Head of caudate nucleus (tissue), 42 donors: ENCODE results near the gene NAPG.
"Not testable (repeated sequence)": the region's sequence is repeated elsewhere in the genome, so short reads cannot be mapped to it uniquely, and the experiment has no call there.

ENCODE experiments used
- DNase-seq, 42 donors: peaks; one replicate each; pipeline versions ENCODE4 v3.0.0 to v3.0.0-alpha.2; 2020 to 2021; ENCODE audit warnings: mixed read lengths in 7 of 42
- intact Hi-C: fragments of 100-400 bp; cut with DNase I; formaldehyde crosslinking; loops from one replicate; pipeline ENCODE4 v1.15.0; 2022

NAPG gene

DNA sequence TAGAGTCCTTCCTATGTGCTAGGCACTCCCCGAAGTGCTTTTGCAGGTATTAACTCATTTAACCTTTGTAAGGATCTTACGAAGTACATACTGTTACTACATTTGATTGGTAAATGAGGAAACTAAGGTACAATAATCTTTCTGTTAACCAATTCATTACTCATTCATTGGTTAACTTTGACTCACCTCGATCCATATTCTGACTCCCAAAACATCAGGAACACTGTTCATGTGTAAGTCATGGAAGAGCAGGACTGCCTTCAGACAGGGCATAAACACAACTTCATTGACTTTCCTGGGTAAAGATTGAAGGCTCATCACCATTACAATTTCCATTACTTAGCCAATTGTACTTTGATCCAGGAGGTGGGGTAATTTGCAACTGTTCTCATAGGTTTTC, 40.6 kb downstream of the NAPG start:
- no peak for DNase-seq
- intact Hi-C loops = no loop called here

DNA sequence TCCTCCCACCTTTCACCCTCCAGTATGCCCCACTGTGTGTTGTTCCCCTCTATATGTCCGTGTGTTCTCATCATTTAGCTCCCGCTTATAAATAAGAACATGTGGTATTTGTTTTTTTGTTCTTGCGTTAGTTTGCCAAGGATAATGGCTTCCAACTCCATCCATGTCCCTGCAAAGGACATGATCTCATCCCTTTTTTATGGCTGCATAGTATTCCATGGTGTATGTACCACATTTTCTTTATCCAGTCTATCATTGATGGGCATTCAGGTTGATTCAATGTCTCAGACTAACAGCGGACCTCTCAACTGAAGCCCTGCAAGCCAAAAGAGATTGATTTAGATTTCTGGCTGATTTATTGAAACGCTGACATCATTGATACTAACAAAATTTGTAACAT, 44.1 kb downstream of the NAPG start:
- intact Hi-C loops = not testable (repeated sequence)

DNA sequence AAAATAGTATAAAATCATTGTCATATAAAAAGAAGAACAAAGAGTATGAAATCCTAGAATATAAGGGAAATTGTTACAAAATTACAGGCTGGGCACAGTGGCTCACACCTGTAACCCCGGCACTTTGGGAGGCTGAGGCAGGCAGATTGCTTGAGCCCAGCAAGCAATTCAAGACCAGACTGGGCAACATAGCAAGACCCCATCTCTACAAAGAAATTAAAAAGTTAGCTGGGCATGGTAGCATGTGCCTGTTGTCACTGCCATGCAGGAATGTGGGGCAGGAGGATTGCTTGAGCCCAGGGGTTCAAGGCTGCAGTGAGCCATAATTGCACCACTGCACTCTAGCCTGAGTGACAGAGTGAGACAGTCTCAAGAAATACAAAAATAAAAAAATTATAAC, 44.8 kb downstream of the NAPG start:
- intact Hi-C loops = no loop called here
- peak in 1 of 42 donors; percentile 16 for DNase-seq

More for the DNA sequence above, 44.1 kb downstream of the NAPG start:
- DNase-seq = not testable (repeated sequence)

DNA sequence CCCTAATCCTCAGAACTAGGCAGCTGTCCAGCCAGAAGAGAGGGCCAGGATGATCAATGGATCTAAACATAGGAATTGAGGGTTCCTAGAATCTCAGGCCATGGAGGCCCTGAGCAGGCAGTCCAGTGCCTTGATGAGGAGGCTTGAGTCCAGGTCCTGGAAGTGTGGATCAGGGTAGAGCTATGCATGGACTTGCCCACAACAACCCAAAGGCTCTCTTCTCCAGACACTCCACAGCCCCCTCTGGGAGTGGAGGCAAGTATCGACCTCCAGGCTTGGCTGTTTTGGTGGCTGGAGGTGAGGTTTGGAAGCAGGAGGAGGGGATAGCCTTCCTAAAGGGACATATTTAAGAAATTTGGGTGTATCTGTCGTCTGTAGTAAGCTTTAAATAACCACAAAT, 45.7 kb downstream of the NAPG start:
- DNase-seq = peak in 1 of 42 donors; percentile 15
- intact Hi-C loops = no loop called here

DNA sequence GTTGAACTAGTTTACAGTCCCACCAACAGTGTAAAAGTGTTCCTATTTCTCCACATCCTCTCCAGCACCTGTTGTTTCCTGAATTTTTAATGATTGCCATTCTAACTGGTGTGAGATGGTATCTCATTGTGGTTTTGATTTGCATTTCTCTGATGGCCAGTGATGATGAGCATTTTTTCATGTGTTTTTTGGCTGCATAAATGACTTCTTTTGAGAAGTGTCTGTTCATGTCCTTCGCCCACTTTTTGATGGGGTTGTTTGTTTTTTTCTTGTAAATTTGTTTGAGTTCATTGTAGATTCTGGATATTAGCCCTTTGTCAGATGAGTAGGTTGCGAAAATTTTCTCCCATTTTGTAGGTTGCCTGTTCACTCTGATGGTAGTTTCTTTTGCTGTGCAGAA, 47.4 kb downstream of the NAPG start:
- intact Hi-C loops, DNase-seq: not testable (repeated sequence)

DNA sequence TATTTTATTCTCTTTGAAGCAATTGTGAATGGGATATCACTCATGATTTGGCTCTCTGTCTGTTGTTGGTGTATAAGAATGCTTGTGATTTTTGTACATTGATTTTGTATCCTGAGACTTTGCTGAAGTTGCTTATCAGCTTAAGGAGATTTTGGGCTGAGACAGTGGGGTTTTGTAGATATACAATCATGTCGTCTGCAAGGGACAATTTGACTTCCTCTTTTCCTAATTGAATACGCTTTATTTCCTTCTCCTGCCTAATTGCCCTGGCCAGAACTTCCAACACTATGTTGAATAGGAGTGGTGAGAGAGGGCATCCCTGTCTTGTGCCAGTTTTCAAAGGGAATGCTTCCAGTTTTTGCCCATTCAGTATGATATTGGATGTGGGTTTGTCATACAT, 48.6 kb downstream of the NAPG start:
- DNase-seq, intact Hi-C loops: not testable (repeated sequence)

DNA sequence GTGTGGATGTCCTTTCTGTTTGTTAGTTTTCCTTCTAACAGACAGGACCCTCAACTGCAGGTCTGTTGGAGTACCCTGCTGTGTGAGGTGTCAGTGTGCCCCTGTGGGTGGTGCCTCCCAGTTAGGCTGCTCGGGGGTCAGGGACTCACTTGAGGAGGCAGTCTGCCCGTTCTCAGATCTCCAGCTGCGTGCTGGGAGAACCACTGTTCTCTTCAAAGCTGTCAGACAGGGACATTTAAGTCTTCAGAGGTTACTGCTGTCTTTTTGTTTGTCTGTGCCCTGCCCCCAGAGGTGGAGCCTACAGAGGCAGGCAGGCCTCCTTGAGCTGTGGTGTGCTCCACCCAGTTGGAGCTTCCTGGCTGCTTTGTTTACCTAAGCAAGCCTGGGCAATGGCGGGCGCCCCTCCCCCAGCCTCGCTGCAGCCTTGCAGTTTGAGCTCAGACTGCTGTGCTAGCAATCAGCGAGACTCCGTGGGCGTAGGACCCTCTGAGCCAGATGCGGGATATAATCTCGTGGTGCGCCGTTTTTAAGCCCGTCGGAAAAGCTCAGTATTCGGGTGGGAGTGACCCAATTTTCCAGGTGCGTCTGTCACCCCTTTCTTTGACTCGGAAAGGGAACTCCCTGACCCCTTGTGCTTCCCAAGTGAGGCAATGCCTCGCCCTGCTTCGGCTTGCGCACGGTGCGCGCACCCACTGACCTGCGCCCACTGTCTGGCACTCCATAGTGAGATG, 52.2 kb downstream of the NAPG start:
- intact Hi-C loops, DNase-seq: not testable (repeated sequence)

DNA sequence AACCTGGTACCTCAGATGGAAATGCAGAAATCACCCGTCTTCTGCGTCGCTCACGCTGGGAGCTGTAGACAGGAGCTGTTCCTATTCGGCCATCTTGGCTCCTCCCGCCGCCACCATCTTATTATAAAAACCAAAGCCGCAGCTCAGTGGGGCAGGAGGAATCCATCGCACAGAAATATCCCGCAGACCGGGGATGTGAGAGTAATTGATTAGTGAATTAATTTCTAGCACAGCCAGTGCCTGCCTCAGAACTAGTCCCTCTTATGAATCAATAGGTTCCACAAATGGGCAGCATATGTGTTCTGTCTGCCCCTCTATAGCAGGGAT, 52.7 kb downstream of the NAPG start:
- DNase-seq, intact Hi-C loops: not testable (repeated sequence)

DNA sequence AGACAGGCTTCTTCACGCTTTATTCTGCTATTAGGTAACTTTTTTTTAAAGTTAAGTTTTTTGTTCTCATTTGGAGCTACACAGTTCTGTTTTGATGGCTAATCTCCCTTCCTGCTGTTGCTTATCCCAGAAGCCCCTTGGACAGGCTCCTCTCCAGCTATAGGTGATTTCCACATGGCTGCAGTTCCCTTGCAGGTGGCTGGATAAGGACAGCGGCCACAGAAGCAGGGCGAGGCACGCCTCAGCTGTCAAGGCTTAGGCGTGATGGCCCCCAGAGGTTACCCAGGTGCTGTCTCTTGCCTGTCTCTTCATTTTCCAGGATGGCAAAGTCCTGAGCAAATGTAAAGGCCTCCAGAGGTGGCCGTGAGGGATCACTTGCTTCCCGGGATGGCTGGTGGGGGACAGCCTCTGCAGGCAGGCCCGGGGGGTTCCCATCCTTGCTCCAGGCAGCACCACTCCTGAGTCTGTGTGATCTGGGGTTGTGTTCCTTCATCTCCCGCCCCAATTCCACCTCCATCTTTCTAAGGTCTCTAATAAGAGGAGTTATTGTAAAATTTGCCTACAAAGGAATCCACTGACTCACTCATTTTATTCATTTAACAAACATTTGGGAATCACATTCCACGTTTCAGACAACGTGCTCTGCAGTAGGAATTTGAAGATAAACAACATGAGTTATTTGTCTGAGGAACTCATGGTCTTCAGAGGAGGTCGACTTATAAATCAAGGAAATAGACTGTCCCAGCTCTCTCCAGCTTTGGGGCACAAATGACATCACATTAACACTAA, 53.4 kb downstream of the NAPG start:
- intact Hi-C loops = no loop called here
- DNase-seq = no peak

DNA sequence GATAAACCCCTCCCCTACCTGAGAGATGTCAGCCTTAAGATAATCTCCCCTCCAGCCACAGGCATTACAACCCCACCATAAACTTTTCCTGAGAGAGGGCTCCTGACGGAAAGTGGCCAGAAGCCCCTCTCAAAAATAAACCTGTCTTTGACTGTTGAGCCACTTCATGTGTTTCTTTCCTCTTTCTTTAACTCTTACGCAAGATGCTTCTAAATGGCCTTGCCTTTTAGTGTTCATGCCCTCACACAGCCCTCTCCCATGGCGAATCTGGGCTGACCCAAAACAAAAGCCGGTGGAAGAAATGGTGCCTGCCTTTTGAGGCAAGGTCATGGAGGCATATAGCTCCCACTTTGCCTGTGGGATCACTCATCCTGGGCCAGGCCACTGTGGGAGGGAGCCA, 54.4 kb downstream of the NAPG start:
- intact Hi-C loops = no loop called here

DNA sequence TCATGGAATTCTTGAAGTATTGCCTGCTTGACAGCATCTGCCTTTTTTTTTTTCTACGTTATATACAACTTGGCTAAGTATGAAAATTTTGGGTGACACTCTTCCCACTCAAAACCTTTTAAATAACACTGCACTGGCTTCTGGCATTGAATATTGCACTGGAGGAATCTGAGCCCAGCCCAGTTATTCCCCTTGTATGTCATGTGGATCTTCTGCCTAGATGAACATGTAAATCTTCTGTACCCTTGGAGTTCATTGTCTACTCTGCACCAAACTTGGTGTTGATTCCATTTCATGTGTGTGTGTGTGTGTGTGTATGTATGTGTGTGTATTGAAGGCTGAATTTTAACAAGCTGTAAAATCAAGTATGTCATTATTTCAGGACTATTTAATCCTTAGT, 59.4 kb downstream of the NAPG start:
- intact Hi-C loops = no loop called here
- no peak for DNase-seq

More for the DNA sequence above, 54.4 kb downstream of the NAPG start:
- DNase-seq = peak in 2 of 42 donors; percentile 25 to 28

DNA sequence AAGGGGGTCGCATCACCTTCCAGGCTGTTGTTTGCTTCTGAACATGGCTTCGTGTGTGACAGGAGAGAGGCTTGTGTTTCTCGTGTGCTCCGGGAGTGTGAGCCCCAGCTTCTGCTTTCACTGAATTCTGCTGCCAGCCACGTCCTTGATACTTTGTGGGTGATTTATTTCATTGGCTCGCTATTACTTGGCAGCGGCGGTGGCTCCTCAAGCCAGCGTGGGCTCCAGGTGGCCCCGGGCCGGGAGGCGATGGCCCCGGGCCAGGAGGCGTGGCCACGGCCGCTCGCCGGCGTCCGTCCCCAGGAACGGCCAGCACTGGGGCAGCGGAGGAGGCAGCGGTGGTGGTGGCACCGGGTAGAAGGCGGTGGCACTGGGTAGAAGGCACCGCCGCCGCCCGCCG, 63.1 kb downstream of the NAPG start:
- intact Hi-C loops = no loop called here
- DNase-seq = no peak

DNA sequence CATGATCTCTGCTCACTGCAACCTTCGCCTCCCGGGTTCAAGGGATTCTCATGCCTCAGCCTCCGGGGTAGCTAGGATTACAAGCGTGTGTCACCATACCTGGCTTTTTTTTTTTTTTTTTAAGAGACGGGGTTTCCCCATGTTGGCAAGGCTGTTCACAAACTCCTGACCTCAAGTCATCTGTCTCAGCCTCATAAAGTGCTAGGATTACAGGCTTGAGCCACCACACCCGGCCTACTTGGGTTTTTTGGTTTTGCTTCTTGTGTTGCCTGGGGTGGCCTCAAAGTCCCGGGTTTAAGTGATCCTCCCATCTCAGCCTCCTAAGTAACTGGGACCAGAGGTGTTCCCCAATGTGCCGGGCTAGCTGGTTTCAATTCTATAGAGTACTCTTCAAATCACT, 64.6 kb downstream of the NAPG start:
- no peak for DNase-seq
- intact Hi-C loops = no loop called here

DNA sequence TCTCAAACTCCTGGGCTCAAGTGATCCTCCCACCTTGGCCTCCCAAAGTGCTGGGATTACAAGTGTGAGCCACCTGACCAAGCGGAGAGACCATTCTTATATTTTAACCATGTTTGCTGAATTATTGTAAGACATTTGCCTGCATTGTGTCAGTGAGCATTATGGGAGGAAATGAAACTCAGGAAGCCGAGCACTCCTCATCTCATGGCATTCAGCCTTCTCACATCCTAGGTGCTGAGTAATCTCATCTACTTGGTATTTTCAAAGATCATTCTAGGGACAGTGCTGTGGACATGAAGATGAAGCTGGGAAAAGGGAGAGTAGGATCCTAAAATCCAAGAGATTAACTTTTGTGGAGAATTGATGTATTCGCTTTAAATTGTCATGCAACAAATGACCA, 66.1 kb downstream of the NAPG start:
- intact Hi-C loops = no loop called here
- DNase-seq = no peak

DNA sequence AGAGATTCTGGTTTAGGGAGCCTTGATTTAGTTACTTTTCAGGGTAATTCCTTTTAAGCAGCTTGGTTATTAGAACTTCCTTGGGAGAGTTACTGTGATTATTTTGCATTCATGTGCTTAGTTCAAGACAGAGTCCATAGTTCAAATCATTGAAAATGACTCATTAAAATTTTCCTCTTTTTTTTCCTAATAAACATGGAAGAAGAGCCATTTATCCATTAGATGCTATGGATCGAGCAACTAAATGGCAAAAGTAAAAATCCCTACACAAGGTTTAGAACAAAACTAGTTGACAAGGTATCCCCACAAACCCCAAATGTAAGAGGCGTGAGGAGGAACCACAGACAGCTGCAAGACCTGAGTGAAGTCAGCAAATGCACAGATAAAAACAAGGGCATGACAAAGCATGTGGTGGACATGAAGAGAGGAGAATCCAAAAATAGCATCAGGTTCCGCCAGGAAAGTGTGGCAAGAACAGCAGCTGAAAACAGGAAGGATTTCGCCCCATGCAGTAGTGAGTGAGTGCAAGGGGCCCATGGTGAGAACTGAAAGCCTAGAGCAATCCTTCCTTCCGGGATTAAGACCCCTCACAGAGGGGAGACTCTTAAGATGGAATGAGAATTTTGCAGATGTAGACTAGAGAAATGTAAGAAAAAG, 67.7 kb downstream of the NAPG start:
- intact Hi-C loops = not testable (repeated sequence)
- DNase-seq = peak in 4 of 42 donors; percentile 7 to 43 (median 22)

DNA sequence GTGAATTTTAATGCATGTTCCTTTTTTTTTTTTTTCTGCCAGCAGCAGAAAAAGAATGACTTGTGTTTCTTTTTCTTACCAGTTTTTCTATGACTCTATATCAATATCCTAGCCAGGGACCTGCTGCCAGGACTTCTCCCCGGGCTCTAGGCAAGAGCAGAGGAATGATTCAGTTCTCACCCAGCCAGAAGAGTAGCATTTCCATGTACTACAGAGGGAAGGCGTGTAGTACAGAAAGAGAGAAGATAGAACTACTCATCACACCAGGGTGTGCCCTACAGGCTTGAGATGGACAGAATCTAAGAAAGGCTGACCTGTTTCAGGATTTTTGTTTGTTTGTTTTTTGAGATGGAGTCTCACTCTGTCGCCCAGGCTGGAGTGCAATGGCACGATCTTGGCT, 70.1 kb downstream of the NAPG start:
- intact Hi-C loops = not testable (repeated sequence)

DNA sequence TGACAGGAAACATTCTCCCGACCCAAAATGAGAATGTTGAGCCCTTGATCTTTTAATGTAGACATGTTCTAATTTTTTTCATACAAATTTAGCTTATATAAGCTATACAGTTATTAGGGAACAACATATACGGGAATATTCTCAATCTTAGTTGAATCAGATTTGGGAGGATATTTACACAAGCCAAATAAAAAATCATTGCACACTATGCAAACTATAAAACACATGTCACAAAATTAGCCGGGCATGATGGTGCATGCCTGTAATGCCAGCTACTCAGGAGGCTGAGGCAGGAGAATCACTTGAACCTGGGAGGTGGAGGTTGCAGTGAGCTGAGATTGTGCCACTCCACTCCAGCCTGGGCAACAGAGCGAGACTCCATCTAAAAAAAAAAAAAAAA, 71.9 kb downstream of the NAPG start:
- DNase-seq, intact Hi-C loops: not testable (repeated sequence)

More for the DNA sequence above, 70.1 kb downstream of the NAPG start:
- not testable (repeated sequence) for DNase-seq

DNA sequence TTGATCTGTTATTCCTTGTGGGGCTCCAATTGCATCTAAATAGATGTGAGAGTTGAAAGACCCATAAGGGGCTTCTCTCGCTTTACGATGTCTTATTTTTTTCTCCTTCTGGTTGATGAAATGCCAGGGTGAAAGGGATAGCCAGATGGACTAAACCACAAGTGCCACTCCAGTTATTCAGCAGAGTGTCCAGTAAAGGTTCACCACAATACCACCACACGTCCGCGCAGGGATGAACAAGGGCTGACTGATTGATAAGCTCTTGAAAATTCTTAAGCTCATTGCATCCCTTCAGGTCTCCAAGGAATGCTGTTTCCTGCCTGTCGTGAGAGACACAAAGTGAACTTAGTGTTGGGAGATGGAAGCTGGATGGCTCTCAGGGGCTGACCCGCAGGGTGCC, 74.9 kb downstream of the NAPG start:
- intact Hi-C loops, DNase-seq: not testable (repeated sequence)
